Fibroblast of the conjunctiva (primary cell): Measurements from ENCODE around the gene RNF220.
"Not testable (repeated sequence)": the region's sequence is repeated elsewhere in the genome, so short reads cannot be mapped to it uniquely, and the experiment has no call there.

ENCODE experiments used
- DNase-seq: peaks from one replicate; pipeline ENCODE4 v3.0.0-alpha.2; 2010; ENCODE audit warnings: low read depth

The RNF220 gene

DNA sequence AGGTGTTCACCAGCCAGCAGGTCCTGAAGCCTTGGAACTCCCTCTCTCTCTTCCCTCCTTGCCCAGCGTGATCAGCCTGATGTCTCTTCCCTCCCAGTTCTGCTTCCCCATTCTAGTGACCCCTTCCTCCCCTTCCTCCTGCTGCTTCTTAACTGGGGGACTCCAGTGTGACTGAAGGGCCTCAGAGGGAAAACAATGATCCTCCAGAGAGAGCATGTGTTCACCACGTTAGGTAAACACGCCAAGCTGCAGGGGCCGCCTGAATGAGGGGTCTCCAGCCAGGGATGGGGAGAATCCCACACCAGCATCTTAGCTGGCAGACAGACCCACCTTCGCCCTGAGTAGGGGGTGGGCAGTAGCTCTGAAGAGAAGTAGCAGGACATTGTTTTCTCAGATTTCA, 144.5 kb downstream of the RNF220 start:
- DNase-seq, result no peak

DNA sequence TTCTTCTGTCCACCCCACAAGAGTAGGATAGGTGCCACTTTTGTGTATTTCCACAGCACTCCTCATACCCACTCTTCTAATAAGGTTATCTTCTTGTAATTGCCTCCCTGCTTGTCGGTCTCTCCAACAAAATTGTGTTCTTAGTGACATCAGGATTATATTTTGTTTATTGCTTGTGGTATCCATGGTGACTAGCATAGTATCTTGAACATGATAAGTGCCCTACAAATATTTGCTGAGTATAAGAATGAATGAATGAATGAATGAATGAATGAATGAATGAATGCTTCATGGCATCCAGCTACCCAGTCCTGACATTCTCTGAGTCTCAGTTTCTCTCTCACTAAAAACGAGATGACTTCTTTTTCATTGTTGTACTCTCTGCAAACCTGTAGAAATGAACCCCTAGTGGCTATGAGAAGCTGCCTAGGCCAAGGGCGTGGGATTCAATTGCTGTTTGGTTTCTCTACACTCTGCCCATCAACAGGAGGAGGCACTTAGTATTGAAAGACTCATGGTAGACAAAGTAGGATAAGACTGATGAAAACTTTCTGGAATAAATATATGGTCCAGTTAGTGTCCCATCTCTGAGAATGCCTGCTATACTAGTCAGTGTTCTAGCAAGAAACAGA, 148.2 kb downstream of the RNF220 start:
- no peak for DNase-seq

DNA sequence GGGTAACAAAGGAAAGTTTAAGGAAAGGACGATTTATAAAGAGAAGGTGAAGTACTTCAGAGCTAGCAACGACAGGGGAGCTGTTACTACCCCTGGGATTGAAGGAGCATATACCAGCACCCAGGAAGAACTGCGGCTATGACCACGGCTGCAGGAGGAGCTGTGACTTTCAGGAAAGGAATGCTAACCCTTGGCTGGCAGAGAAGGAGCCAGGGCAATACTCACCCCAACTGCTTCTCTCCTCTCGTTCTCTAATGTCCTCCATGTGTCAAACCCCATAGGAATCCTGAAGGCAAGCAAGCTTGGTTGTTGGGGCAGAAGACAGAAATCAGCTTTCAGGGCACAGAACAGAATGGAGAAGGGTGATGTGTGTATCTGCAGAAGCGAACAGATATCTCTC, 148.7 kb downstream of the RNF220 start:
- peak; percentile 6 for DNase-seq

DNA sequence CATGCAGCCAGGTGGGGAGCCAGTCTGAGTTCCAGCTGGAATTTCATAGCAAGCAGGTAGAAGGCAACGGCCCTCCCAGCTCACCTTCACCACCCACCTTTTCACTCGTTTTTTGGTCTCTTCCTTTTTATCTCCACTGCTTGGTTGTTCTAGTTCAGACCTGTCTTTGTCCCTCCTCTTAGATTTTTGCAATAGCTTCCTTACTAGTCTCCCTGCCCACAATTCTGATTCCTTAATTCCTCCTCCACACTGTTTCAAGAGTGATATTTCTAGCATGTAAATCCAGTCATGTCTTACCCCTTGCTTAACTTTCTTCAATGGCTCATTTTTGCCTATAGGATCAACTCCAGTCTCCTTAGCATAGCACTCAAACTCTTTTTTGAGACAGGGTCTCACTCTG, 149.7 kb downstream of the RNF220 start:
- DNase-seq, result no peak

DNA sequence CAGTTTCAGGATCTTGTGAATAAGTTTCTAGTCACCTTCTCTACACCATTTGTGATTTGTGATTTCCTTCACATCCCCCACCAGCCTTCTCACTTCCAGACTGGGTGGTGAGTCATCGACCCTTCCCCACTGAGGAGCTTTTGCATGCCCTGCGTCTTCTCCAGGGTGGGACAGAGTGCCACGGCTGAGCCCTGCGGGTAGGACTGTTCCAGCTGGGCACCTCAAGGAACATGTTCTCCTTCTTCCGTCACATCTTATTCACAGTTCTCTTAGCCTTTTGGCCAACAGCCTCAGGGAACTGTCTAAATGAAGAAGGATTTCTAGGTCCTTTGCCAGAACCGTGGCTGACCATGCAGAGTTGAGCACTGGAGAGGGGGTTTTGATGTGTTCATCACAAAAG, 152.7 kb downstream of the RNF220 start:
- DNase-seq, result no peak

DNA sequence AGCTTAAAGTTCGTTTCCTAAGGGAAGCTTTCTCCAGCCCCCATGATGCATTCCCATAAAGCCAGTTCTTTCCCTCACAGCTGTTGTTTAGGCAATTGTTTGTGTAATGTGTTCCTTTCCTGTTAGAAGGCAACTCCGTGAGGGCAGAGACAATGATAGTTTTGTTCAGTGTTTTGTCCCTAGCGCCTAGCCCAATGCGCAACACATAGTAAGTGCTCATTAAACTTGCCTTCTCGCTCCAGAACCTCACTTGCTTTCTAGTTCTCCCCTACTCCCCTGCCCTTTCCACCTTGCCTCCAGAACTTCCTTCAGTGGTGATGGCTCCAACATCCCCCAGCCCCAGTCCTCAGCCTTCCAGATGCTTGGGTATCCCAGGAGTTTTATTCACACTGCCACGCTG, 153.8 kb downstream of the RNF220 start:
- no peak for DNase-seq

DNA sequence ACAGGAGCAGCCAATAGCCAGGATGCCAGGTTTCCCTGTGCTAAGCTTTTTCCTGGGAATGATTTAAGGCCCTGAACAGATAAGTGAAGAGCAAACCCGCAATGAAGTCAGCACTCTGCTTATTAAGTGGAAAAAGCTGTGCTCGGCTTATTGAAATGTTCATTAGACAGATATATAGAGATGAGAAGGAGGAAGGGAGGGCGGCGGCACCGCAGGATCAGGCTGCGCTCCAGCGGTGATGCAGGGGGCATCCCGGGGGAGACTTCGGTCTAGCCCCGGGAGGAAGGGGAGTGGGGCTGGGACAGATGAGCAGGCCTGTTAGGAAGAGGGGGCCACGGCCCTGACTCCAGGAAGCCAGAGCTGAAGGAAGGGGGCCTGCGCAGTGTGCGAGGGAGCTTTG, 154.3 kb downstream of the RNF220 start:
- DNase-seq, result no peak

DNA sequence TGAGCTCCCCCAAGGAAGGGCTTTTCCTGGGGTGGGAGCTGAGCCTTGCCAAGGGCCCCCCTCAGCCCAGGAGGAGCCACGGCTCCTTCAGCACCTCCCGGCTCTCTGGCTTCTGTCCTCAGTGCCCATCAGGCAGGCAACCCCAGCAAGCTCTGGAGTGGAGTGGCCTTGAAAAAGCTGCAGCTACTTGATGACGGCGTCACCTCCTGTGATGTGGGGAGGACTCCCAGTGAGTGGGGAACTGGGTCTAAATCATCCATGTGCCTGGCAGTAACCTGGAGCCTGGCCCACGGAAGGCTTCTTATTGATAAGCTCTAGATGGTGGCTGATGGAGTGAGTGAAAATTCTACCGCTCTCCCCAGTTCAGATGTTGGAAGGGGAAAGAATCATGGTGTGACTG, 154.9 kb downstream of the RNF220 start:
- no peak for DNase-seq

DNA sequence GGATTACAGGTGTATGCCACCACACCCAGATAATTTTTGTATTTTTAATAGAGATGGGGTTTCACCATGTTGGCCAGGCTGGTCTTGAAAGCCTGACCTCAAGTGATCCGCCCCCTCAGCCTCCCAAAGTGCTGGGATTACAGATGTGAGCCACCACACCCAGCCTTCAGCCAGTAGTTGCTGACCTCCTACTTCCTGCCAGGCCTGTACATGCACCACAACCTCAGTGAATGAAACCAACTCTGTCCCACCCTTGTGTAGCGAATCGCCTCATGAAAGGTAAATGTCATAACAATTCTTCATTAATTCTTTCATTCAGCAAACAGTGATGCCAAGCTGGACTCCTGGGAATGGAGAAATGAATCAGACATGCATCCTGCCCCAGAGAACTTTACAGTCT, 155.6 kb downstream of the RNF220 start:
- DNase-seq, result not testable (repeated sequence)

DNA sequence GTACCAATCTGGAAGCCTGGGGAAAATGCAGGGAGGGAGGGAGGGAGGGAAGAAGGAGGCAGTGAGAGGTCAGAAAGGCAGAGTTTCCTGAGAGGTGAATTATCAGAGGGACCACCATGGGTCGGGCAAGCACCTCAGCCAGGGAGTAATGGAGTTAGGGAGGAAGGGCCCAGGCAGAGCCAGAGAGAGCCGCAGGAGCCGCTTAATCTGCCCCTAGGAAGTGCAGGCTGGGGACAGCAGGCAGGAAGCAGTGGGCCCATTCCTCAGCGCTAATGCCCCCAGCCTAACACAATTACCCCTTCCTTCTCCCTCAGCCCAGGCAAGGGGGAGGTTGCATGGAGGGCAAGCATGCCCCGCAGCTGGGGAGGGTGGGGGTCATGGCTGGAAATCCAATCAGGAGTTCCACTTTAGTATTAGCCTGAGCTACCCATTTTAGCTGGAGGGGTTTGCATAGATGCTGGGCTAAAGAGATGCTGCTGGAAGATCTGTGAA, 160.2 kb downstream of the RNF220 start:
- no peak for DNase-seq

DNA sequence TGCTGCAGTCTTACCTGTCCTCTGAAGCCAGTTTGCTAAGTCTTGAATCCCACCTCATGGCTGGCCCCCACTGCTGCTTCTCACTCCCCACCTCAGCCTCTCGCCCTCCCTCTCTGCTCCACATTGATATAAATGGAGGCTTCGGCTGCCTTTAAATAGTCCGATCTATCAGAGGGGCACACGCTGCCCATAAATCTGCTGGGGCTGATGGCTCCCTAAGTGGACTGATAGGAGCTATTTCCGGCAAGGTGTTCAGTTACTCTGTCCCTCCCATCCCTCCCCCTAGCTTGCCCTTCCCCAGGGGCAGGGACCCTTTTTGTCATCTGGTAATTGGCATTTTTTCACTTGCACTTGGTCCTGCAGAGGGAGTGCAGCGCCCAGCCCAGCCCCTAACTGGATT, 160.8 kb downstream of the RNF220 start:
- DNase-seq, result no peak

DNA sequence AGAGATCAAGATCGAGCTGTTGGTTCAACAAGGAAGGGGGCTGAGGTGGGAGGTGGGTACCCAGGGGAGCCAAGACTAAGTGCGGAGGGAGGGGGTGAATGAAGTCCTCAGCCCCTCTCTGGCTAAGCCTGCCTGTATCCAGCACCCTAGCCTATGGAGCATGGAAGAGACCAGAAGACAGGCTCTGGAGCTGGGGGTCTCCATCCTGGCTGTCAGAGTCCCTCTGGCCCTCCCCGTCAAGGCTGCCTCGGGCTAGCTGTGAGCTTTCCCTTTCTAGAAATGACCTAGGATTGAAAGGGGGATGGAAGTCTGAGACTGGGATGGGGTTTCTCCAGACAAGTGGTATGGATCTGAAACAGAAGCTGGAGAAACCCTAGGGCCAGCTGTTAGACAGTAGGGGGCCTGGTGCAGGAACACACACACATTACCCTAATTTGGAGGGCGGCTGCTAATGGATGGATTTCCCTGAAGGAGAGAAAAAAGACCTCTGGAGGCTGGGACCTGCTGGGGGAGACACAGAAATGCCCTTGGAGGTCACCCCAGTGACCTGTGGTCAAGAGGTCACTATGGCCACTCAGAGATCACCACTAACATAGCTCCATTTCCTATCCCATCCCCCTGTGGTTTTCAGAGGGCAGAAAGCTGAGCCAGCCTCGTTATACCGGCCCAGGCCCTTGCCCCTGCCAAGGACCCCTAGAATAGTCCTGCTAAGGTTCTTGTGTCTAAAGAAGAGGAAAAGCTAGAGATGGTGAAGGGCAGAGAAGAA, 161.4 kb downstream of the RNF220 start:
- no peak for DNase-seq

DNA sequence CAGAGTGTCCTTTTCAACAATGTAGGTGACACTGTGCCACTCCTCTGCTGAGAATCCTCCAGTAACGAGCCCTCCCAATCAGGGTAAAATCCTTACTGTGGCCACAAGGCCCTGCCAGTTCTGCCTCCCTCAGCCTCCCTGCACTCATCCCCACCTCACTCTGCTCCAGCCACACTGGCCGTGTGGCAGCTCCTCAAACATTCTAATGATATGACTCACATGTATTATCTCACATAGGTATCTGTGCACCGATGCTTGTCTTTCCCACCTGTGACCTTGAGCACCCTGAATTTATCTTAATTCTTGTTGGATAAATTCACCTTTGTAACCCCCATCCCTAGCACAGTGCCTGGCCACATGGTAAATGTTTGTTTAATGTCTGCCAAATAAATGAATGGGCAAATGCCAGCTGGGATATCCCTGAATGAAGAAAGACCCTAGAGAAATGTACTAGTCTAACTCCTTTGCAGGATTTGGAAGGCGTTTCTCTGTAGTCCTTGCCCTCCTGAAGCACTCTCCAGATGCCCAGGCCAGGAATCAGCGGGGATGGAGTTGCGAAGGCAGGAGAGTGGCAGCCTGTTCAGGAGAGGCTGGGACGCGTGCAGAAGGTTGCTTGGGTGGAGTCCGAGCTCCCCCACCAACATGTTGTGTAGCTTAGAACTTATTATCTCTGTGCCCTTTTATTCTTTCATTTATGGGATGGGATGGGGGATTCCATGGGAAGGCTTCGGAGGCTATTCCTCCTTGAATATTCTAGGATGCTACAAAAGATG, 163.3 kb downstream of the RNF220 start:
- DNase-seq, result no peak

DNA sequence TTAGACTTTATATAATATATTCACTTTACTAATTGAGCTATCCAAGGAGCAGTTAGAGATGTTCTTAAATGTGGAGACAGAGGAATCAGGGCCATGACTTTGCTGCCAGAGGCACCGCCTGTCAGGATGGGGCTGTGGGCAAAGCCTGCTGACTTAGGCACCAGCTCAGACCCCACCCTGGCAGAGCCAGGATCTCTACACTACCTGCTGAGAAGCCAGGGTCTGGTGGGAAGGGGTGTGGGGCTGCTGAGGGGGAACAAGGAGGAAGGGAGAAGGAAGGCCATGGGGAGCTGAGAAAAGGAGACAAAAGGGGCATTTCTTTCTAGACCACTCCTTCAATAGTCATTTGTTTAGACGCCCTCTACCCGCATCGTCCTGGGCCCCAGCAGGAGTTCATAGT, 164.4 kb downstream of the RNF220 start:
- no peak for DNase-seq

DNA sequence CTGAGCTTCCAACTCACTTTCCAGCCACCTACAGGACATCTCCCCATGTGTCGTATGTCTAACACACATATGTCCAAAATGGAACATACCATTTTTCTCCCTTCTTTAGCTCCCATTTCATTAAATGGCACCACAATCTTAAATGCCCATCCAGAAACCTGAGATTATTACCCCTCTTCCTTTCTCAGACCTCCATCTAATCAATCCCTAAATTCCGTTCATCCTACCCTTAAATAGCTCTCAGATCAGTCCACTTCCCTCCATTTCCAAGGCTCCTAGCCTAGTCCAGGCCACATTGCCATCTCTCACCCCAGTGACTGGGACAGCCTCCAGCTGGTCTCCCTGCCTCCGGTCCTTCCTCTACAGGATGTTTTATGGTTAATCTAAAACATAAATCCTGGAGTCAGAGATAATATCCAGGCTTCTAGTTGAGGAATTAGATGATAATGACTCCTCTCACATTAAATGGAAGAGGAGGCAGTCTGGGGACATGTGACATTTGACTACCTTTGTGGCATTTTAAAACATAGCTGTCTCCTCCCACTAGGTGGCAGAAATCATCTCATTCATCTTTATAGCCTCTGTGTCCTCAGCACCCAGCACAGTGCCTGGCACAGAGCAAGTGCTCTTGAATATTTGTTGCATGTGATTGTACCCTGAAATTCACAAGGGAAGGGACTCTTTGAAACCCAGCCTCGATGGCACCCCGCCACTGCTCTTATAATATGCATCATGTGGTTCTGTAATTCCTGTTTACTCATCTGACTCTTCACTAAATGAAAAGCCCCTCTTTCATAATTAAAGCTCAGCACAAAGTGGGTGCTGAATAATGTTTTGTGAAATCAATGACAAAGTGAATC, 166.9 kb downstream of the RNF220 start:
- no peak for DNase-seq

DNA sequence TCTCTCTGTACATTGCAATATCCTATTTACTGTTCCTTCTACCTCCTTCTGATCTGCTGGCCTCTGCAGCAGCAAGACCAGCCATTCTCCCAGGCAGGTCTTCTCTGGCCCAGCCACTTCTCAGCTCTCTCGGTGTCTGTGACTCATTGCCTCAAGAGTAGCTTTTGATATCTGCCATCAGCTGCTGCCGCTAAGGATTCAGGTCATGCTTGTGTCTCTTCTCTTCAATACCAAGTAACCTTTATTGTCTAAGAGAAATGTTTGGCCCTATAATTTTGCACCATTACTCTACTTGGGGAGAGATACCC, 167.5 kb downstream of the RNF220 start:
- no peak for DNase-seq

DNA sequence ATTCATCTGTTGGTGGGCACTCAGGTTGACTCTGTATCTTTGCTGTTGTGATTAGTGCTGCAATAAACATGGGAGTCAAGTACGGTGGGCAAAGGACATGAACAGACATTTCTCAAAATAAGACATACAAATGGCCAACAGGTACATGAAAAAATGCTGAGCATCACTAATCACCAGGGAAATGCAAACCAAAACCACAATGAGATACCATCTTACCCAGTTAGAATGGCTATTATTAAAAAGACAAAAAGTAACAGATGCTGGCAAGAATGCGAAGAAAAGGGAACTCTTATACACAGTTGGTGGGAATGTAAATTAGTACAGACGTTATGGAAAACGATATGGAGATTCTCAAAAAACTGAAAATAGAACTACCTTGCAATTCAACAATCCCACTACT, 170.3 kb downstream of the RNF220 start:
- no peak for DNase-seq

DNA sequence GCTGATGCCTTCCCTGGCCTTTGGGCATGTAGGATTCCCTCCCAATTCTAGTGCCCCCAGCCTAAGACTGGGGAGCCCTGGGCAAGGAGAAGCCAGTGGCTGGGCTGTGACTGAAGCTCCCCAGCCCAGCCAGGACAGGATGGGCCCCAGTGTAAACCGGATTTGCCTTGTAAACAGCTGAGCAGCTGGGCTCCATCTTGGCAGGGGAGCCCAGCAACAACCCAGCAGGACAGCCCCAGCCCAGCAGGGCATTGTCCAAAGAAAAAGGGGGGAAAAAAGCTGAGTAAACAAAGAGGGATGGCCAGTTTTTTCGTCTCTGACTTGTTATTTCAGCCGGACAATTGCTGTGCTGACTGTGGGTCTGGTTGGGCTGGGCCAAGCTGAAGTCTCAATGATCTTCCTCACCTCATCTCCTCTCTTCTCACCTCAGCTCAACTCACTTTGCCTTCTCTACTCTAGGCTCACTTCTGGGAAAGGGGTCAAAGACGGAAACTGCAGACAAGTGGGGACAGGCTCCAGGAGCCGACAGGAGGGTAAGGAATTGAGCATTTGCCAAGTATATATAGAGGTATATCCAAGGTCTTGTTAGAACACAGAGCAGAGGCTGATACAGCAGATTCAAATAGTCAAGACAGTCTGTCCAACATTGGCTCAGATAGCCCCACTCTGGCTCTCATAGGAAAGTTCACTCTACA, 171.5 kb downstream of the RNF220 start:
- DNase-seq, result no peak

DNA sequence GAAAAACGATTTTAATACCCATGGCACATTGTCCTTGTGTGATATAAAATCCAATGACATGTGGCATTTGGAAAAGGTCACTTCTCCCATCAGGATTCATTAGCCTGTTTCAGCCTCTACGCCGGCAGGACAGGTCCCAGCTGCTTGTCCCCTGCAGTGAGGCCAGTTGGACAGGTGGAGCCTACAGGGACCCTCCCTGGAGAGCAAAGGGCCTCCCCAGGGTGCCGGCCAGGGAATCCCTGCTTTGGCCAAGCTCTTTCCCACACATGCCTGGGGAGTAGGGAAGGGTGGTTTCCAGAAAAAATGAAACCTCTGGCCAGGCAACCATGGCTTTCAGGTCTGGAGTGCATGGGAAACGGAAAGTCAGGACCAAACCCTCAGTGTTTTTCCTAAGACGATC, 176.2 kb downstream of the RNF220 start:
- DNase-seq, result no peak

DNA sequence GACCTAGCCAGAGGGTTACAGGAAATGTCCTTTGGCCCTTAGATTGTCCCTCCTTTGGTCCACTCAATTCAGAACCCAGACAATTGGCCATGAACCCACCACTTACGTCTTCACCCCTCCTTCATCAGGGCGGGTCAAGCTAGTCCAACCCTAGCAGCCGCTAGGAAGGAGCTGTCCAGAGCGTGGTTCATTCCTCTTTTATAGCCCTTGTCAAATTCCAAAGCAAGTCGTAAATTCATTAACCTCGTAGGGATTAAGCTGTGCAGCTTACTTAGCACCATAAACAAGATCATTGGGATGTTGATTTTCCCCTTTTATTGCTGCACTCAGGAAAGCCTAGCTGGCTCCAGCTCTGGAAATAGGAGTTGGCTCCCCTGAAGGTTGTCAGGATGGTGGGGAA, 179.1 kb downstream of the RNF220 start:
- no peak for DNase-seq

DNA sequence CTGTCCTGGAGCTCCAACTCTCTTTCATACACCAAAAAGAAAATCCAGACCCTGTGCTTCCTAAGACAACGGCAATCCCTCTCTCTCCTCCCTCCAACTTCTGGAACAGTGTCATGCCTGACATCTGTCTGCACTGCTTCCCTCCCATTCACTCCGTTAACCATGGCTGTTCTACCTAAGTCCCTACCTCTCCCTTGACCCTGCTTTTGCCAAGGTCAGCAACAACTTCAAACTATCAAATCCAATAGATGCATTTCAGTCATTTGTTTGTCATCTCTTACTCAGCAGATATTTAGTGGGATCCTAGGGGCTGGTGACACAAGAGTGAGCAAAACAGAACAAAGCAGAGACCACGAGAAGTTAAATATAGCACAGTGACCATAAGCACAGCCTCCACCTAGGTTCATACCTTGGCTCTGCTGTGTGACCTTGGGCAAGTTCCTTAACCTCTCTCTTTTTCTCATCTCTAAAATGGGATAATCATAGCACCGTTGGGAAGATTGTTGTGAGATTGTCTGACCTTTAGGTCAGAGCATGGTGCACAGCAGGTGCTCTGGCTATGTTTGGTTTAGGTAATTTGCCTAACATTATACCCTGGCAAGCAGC, 180.4 kb downstream of the RNF220 start:
- DNase-seq, result no peak
